Activated CD8-positive, alpha-beta T cell treated with anti-CD3 and anti-CD28 coated beads, Interleukin-2, amount 10 ng/mL, durations not matched to agents 7 days and 5 days (primary cell): ENCODE measurements around the gene DCUN1D3. TPM values are rescaled to one million over a fixed set of nuclear protein-coding genes. Genes with fewer than 3 reads are reported as not detected.
A peak's percentile ranks its signal among the peaks of the same experiment; 100 is the strongest.
"Not testable (repeated sequence)": the region's sequence is repeated elsewhere in the genome, so short reads cannot be mapped to it uniquely, and the experiment has no call there.

Experiments used
- ATAC-seq: fragments of 150-1000 bp; cut with Tn5 transposase; one replicate; pipeline ENCODE4 v1.10.0; 2021; ENCODE audit warnings: moderate library complexity
- CTCF ChIA-PET: fragments of 350-600 bp; sonication (Branson Sonifier 250); formaldehyde crosslinking; loops from one replicate; lab custom pipeline; 2021; ENCODE audit warnings: antibody characterized with exemption; lab: Charles Lee
- POLR2A ChIA-PET: fragments of 350-600 bp; sonication (Branson Sonifier 250); formaldehyde crosslinking; loops from one replicate; lab custom pipeline; 2021; ENCODE audit warnings: antibody characterized with exemption; lab: Charles Lee
- DNase-seq: peaks from one replicate; pipeline ENCODE4 v3.0.0-alpha.2; 2020
- H3K27ac Mint-ChIP-seq: one replicate; pipeline ENCODE4 v1.8.0; 2021; ENCODE audit warnings: mild to moderate bottlenecking, mixed read lengths
- H3K27me3 Mint-ChIP-seq: one replicate; pipeline ENCODE4 v1.8.0; 2021; ENCODE audit warnings: low read depth, mixed read lengths
- H3K36me3 Mint-ChIP-seq: one replicate; pipeline ENCODE4 v1.8.0; 2021; ENCODE audit warnings: low read depth, mixed read lengths
- H3K4me1 Mint-ChIP-seq: one replicate; pipeline ENCODE4 v1.8.0; 2021; ENCODE audit warnings: low read depth, mixed read lengths
- H3K4me3 Mint-ChIP-seq: one replicate; pipeline ENCODE4 v1.8.0; 2021; ENCODE audit warnings: mild to moderate bottlenecking, mixed read lengths
- H3K9me3 Mint-ChIP-seq: one replicate; pipeline ENCODE4 v1.8.0; 2022; ENCODE audit warnings: mixed read lengths; ENCODE audit not compliant: insufficient read depth
- total RNA-seq, 2 experiments: library from RNA; stranded (reverse); gene quantifications; one replicate each; pipeline ENCODE4 v1.2.3, GENCODE V29; 2021

Gene DCUN1D3
- total RNA-seq, 2 experiments from 2014 or later = 10.0 to 10.7 TPM

- Mint-ChIP-seq H3K9me3 (no peaks in the 10 kb centered on the region), H3K4me3 (no peak overlapping the region), H3K4me1 (peaks cover 70% of the 10 kb centered on the region), H3K36me3 (peaks cover 21% of the 10 kb centered on the region), H3K27me3 (no peaks in the 10 kb centered on the region), H3K27ac (no peak overlapping the region)
- ATAC-seq (no peak), DNase-seq (no peak)
- POLR2A ChIA-PET = no interaction called here
- CTCF ChIA-PET = interaction anchor here (1.2 to 6.7 kb wide), 2 partner anchors 20 to 30 kb away, joined by 4 to 42 read pairs; partner anchors contain the start of genes DCUN1D3 and LYRM1
These were observed 28.9 kb downstream of the DCUN1D3 start for GRCh38 chr16:20871258-20871657.

- no peak overlapping the region for H3K4me3 Mint-ChIP-seq
- H3K27me3 Mint-ChIP-seq = no peaks in the 10 kb centered on the region
- CTCF ChIA-PET = interaction anchor here (6.7 kb wide), 1 partner anchor 19 kb away, joined by 42 read pairs; no protein-coding TSS in a partner anchor
- H3K4me1 Mint-ChIP-seq = peaks cover 71% of the 10 kb centered on the region
- peaks cover 17% of the 10 kb centered on the region for H3K36me3 Mint-ChIP-seq
- no peak overlapping the region for H3K27ac Mint-ChIP-seq
- no peak for DNase-seq
- no peak for ATAC-seq
- POLR2A ChIA-PET = no interaction called here
- no peaks in the 10 kb centered on the region for H3K9me3 Mint-ChIP-seq
These were observed 29.9 kb downstream of the DCUN1D3 start for GRCh38 chr16:20870122-20870820.

- peaks cover 25% of the 10 kb centered on the region for H3K36me3 Mint-ChIP-seq
- ATAC-seq = no peak
- ChIA-PET CTCF (interaction anchor here (2.1 kb wide), 1 partner anchor 18 kb away, joined by 9 read pairs; no protein-coding TSS in a partner anchor), POLR2A (no interaction called here)
- H3K4me3 Mint-ChIP-seq = no peak overlapping the region
- DNase-seq = no peak
- no peaks in the 10 kb centered on the region for H3K9me3 Mint-ChIP-seq
- H3K4me1 Mint-ChIP-seq = peaks cover 63% of the 10 kb centered on the region
- no peaks in the 10 kb centered on the region for H3K27me3 Mint-ChIP-seq
- no peak overlapping the region for H3K27ac Mint-ChIP-seq
These were observed 31.3 kb downstream of the DCUN1D3 start for GRCh38 chr16:20868890-20869289.

GRCh38 chr16:20867585-20867984 is 32.6 kb downstream of the DCUN1D3 start:
- POLR2A ChIA-PET = no interaction called here
- ATAC-seq (no peak), DNase-seq (no peak)
- Mint-ChIP-seq H3K36me3 (peaks cover 25% of the 10 kb centered on the region), H3K4me3 (no peak overlapping the region), H3K27ac (no peak overlapping the region), H3K9me3 (no peaks in the 10 kb centered on the region), H3K27me3 (no peaks in the 10 kb centered on the region), H3K4me1 (peaks cover 50% of the 10 kb centered on the region)
- CTCF ChIA-PET = interaction anchor here (1.5 to 4.1 kb wide), 3 partner anchors 7 to 31 kb away, joined by 4 to 34 read pairs (median 9); no protein-coding TSS in a partner anchor

GRCh38 chr16:20866801-20867200 is 33.4 kb downstream of the DCUN1D3 start:
- Mint-ChIP-seq H3K36me3 (peaks cover 29% of the 10 kb centered on the region), H3K9me3 (no peaks in the 10 kb centered on the region), H3K4me1 (peaks cover 42% of the 10 kb centered on the region), H3K27me3 (no peaks in the 10 kb centered on the region), H3K27ac (no peak overlapping the region), H3K4me3 (no peak overlapping the region)
- ATAC-seq = no peak
- ChIA-PET POLR2A (interaction anchor here (0.5 kb wide), 1 partner anchor 273 kb away, joined by 3 read pairs; no protein-coding TSS in a partner anchor), CTCF (interaction anchor here (1.5 to 4.1 kb wide), 3 partner anchors 8 to 42 kb away, joined by 4 to 34 read pairs (median 4); no protein-coding TSS in a partner anchor)
- no peak for DNase-seq

- ATAC-seq (no peak), DNase-seq (no peak)
- ChIA-PET CTCF (interaction anchor here (0.7 to 4.1 kb wide), 7 partner anchors 9 to 136 kb away, joined by 3 to 34 read pairs (median 3); no protein-coding TSS in a partner anchor), POLR2A (interaction anchor here (0.5 to 1.2 kb wide), 2 partner anchors 8 to 273 kb away, joined by 3 to 4 read pairs; no protein-coding TSS in a partner anchor)
- H3K4me3 Mint-ChIP-seq = no peak overlapping the region
- peaks cover 27% of the 10 kb centered on the region for H3K36me3 Mint-ChIP-seq
- no peaks in the 10 kb centered on the region for H3K9me3 Mint-ChIP-seq
- no peaks in the 10 kb centered on the region for H3K27me3 Mint-ChIP-seq
- H3K27ac Mint-ChIP-seq = peak overlapping the region; percentile 42
- peaks cover 38% of the 10 kb centered on the region for H3K4me1 Mint-ChIP-seq
These were observed 33.9 kb downstream of the DCUN1D3 start for GRCh38 chr16:20866145-20866772.

- ATAC-seq = no peak
- Mint-ChIP-seq H3K27me3 (no peaks in the 10 kb centered on the region), H3K4me1 (peaks cover 32% of the 10 kb centered on the region), H3K4me3 (no peak overlapping the region), H3K9me3 (no peaks in the 10 kb centered on the region), H3K36me3 (peaks cover 21% of the 10 kb centered on the region), H3K27ac (peak overlapping the region; percentile 61)
- no peak for DNase-seq
- ChIA-PET POLR2A (interaction anchor here (1.2 kb wide), 1 partner anchor 8 kb away, joined by 4 read pairs; no protein-coding TSS in a partner anchor), CTCF (interaction anchor here (0.7 to 4.1 kb wide), 7 partner anchors 8 to 137 kb away, joined by 3 to 34 read pairs (median 3); no protein-coding TSS in a partner anchor)
These were observed 34.6 kb downstream of the DCUN1D3 start for GRCh38 chr16:20865420-20866131.

GRCh38 chr16:20864376-20864775 is 35.8 kb downstream of the DCUN1D3 start:
- Mint-ChIP-seq H3K36me3 (peaks cover 31% of the 10 kb centered on the region), H3K4me1 (peaks cover 26% of the 10 kb centered on the region)
- POLR2A ChIA-PET = not testable (repeated sequence)

GRCh38 chr16:20862162-20862960 is 37.8 kb downstream of the DCUN1D3 start:
- peaks cover 25% of the 10 kb centered on the region for H3K4me1 Mint-ChIP-seq
- CTCF ChIA-PET = no interaction called here

More at GRCh38 chr16:20864376-20864775, 35.8 kb downstream of the DCUN1D3 start:
- not testable (repeated sequence) for H3K4me3 Mint-ChIP-seq, H3K27ac Mint-ChIP-seq, H3K27me3 Mint-ChIP-seq, DNase-seq, H3K9me3 Mint-ChIP-seq, ATAC-seq
- CTCF ChIA-PET = interaction anchor here (1.3 to 4.1 kb wide), 2 partner anchors 10 to 14 kb away, joined by 3 to 34 read pairs; no protein-coding TSS in a partner anchor

GRCh38 chr16:20860995-20861394 is 39.2 kb downstream of the DCUN1D3 start:
- peaks cover 22% of the 10 kb centered on the region for H3K4me1 Mint-ChIP-seq
- POLR2A ChIA-PET, H3K27ac Mint-ChIP-seq, DNase-seq, H3K4me3 Mint-ChIP-seq, CTCF ChIA-PET, H3K9me3 Mint-ChIP-seq, H3K27me3 Mint-ChIP-seq, ATAC-seq: not testable (repeated sequence)
- peaks cover 27% of the 10 kb centered on the region for H3K36me3 Mint-ChIP-seq

More at GRCh38 chr16:20862162-20862960, 37.8 kb downstream of the DCUN1D3 start:
- H3K4me3 Mint-ChIP-seq = no peak overlapping the region
- H3K36me3 Mint-ChIP-seq = peaks cover 31% of the 10 kb centered on the region
- DNase-seq = no peak
- no peak overlapping the region for H3K27ac Mint-ChIP-seq
- H3K9me3 Mint-ChIP-seq = no peaks in the 10 kb centered on the region
- no peaks in the 10 kb centered on the region for H3K27me3 Mint-ChIP-seq
- POLR2A ChIA-PET = interaction anchor here (0.5 kb wide), 1 partner anchor 28 kb away, joined by 3 read pairs; no protein-coding TSS in a partner anchor
- ATAC-seq = no peak
